ENCODE results near the gene ZNF326.
"Not testable (repeated sequence)": the region's sequence is repeated elsewhere in the genome, so short reads cannot be mapped to it uniquely, and the experiment has no call there.

ZNF326 gene

GRCh38 chr1:89966656-89967055 is 28.3 kb upstream of the ZNF326 start:
- no peak for DNase-seq (ENCODE audit: low read depth in 2 of 2, low spot score in 1 of 2)

- no peak for DNase-seq (ENCODE audit: low read depth in 2 of 2, low spot score in 1 of 2)
Measured at GRCh38 chr1:89971600-89971999, 23.3 kb upstream of the ZNF326 start.

GRCh38 chr1:89972024-89972423 is 22.9 kb upstream of the ZNF326 start:
- DNase-seq (ENCODE audit: low read depth in 2 of 2, low spot score in 1 of 2), result no peak

- DNase-seq (ENCODE audit: low read depth in 2 of 2, low spot score in 1 of 2), result no peak
Measured at GRCh38 chr1:89973471-89974127, 21.3 kb upstream of the ZNF326 start.

GRCh38 chr1:89974256-89974655 is 20.7 kb upstream of the ZNF326 start:
- no peak for DNase-seq (ENCODE audit: low read depth in 2 of 2, low spot score in 1 of 2)

- no peak for DNase-seq (ENCODE audit: low read depth in 2 of 2, low spot score in 1 of 2)
Measured at GRCh38 chr1:89974696-89975470, 20.0 kb upstream of the ZNF326 start.

- no peak for DNase-seq (ENCODE audit: low read depth in 2 of 2, low spot score in 1 of 2)
Measured at GRCh38 chr1:89975540-89976125, 19.3 kb upstream of the ZNF326 start.

GRCh38 chr1:89978755-89979154 is 16.2 kb upstream of the ZNF326 start:
- no peak for DNase-seq (ENCODE audit: low read depth in 2 of 2, low spot score in 1 of 2)

- no peak for DNase-seq (ENCODE audit: low read depth in 2 of 2, low spot score in 1 of 2)
Measured at GRCh38 chr1:89980605-89981004, 14.3 kb upstream of the ZNF326 start.

- DNase-seq (ENCODE audit: low read depth in 2 of 2, low spot score in 1 of 2), result not testable (repeated sequence)
Measured at GRCh38 chr1:89982846-89983245, 12.1 kb upstream of the ZNF326 start.

- not testable (repeated sequence) for DNase-seq (ENCODE audit: low read depth in 2 of 2, low spot score in 1 of 2)
Measured at GRCh38 chr1:89984564-89985116, 10.3 kb upstream of the ZNF326 start.

GRCh38 chr1:89986020-89986419 is 8.9 kb upstream of the ZNF326 start:
- DNase-seq (ENCODE audit: low read depth in 2 of 2, low spot score in 1 of 2), result no peak

- DNase-seq (ENCODE audit: low read depth in 2 of 2, low spot score in 1 of 2), result peak in 1 of 2 donors; percentile 15
Measured at GRCh38 chr1:89987159-89987819, 7.6 kb upstream of the ZNF326 start.

GRCh38 chr1:89989099-89989498 is 5.8 kb upstream of the ZNF326 start:
- DNase-seq (ENCODE audit: low read depth in 2 of 2, low spot score in 1 of 2), result no peak

GRCh38 chr1:89989799-89990198 is 5.1 kb upstream of the ZNF326 start:
- DNase-seq (ENCODE audit: low read depth in 2 of 2, low spot score in 1 of 2), result no peak

GRCh38 chr1:89990976-89991831 is 3.7 kb upstream of the ZNF326 start:
- no peak for DNase-seq (ENCODE audit: low read depth in 2 of 2, low spot score in 1 of 2)

- no peak for DNase-seq (ENCODE audit: low read depth in 2 of 2, low spot score in 1 of 2)
Measured at GRCh38 chr1:89993541-89993940, 1.4 kb upstream of the ZNF326 start.

- DNase-seq (ENCODE audit: low read depth in 2 of 2, low spot score in 1 of 2), result no peak
Measured at GRCh38 chr1:89994231-89994804, 592 bp upstream of the ZNF326 start.

- no peak for DNase-seq (ENCODE audit: low read depth in 2 of 2, low spot score in 1 of 2)
Measured at GRCh38 chr1:89995598-89996449, 914 bp downstream of the ZNF326 start.
